ENCODE measurements around the gene TLCD1.

DNA sequence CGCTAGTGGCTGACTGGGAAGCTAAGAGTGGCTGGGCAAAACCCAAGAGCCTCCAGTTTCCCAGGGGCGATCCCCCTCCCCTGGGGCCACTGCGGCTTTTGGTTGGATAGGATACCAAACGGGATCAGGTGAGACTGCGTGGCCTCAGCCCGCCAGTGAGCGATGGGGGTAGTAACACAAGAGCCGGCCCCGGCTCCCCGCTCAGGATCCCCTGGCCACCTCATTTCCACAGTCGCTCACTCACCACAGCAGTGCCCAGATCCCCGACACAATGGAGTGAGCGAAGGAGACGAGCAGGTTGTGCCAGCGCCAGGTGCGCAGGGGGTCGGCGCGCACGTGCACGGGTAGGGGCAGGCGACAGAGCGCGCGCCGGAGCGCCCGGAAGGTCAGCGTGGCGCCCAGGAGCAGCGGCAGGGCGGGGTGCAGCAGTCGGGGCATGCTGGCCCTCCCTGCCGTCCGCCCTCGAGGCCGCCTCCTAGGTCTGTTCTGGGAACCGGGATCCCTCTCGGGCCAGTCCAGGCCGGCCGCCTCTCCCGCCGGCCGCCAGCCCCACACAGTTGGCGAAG, 290 bp downstream of the TLCD1 start:
- TF ChIP-seq, protein P1, sequence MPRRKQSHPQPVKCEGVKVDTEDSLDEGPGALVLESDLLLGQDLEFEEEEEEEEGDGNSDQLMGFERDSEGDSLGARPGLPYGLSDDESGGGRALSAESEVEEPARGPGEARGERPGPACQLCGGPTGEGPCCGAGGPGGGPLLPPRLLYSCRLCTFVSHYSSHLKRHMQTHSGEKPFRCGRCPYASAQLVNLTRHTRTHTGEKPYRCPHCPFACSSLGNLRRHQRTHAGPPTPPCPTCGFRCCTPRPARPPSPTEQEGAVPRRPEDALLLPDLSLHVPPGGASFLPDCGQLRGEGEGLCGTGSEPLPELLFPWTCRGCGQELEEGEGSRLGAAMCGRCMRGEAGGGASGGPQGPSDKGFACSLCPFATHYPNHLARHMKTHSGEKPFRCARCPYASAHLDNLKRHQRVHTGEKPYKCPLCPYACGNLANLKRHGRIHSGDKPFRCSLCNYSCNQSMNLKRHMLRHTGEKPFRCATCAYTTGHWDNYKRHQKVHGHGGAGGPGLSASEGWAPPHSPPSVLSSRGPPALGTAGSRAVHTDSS (tag by site-specific recombination; IDR thresholded peaks at IDR 0.05), result no peak
- TF ChIP-seq KLF1 (tag by site-specific recombination; IDR thresholded peaks at IDR 0.05), result no peak; the same call in 1 of the 2 replicates
- no peak for TF ChIP-seq ZNF561 (tag by site-specific recombination; IDR thresholded peaks at IDR 0.05; ENCODE audit: borderline replicate concordance)
- TF ChIP-seq ZNF76 (tag by site-specific recombination; IDR thresholded peaks at IDR 0.05; ENCODE audit: borderline replicate concordance, low read depth), result peak; percentile 97
- TF ChIP-seq, protein P2, sequence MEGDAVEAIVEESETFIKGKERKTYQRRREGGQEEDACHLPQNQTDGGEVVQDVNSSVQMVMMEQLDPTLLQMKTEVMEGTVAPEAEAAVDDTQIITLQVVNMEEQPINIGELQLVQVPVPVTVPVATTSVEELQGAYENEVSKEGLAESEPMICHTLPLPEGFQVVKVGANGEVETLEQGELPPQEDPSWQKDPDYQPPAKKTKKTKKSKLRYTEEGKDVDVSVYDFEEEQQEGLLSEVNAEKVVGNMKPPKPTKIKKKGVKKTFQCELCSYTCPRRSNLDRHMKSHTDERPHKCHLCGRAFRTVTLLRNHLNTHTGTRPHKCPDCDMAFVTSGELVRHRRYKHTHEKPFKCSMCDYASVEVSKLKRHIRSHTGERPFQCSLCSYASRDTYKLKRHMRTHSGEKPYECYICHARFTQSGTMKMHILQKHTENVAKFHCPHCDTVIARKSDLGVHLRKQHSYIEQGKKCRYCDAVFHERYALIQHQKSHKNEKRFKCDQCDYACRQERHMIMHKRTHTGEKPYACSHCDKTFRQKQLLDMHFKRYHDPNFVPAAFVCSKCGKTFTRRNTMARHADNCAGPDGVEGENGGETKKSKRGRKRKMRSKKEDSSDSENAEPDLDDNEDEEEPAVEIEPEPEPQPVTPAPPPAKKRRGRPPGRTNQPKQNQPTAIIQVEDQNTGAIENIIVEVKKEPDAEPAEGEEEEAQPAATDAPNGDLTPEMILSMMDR (tag by site-specific recombination; IDR thresholded peaks at IDR 0.05), result peak; percentile 50
- TF ChIP-seq, protein P3, sequence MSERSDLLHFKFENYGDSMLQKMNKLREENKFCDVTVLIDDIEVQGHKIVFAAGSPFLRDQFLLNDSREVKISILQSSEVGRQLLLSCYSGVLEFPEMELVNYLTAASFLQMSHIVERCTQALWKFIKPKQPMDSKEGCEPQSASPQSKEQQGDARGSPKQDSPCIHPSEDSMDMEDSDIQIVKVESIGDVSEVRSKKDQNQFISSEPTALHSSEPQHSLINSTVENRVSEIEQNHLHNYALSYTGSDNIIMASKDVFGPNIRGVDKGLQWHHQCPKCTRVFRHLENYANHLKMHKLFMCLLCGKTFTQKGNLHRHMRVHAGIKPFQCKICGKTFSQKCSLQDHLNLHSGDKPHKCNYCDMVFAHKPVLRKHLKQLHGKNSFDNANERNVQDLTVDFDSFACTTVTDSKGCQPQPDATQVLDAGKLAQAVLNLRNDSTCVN (tag by site-specific recombination; optimal IDR thresholded peaks at IDR 0.05), result peak; percentile 98
- TF ChIP-seq, protein P4, sequence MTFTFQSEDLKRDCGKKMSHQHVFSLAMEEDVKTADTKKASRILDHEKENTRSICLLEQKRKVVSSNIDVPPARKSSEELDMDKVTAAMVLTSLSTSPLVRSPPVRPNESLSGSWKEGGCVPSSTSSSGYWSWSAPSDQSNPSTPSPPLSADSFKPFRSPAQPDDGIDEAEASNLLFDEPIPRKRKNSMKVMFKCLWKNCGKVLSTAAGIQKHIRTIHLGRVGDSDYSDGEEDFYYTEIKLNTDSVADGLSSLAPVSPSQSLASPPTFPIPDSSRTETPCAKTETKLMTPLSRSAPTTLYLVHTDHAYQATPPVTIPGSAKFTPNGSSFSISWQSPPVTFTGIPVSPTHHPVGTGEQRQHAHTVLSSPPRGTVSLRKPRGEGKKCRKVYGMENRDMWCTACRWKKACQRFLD (tag by site-specific recombination; IDR thresholded peaks at IDR 0.05), result no peak
- TF ChIP-seq SP2 (tag by site-specific recombination; IDR thresholded peaks at IDR 0.05), result peak; percentile 38
- peak; percentile 76; the same call in 1 of the 2 replicates for TF ChIP-seq ZNF121 (tag by site-specific recombination; IDR thresholded peaks at IDR 0.05)
- TF ChIP-seq, protein P5, sequence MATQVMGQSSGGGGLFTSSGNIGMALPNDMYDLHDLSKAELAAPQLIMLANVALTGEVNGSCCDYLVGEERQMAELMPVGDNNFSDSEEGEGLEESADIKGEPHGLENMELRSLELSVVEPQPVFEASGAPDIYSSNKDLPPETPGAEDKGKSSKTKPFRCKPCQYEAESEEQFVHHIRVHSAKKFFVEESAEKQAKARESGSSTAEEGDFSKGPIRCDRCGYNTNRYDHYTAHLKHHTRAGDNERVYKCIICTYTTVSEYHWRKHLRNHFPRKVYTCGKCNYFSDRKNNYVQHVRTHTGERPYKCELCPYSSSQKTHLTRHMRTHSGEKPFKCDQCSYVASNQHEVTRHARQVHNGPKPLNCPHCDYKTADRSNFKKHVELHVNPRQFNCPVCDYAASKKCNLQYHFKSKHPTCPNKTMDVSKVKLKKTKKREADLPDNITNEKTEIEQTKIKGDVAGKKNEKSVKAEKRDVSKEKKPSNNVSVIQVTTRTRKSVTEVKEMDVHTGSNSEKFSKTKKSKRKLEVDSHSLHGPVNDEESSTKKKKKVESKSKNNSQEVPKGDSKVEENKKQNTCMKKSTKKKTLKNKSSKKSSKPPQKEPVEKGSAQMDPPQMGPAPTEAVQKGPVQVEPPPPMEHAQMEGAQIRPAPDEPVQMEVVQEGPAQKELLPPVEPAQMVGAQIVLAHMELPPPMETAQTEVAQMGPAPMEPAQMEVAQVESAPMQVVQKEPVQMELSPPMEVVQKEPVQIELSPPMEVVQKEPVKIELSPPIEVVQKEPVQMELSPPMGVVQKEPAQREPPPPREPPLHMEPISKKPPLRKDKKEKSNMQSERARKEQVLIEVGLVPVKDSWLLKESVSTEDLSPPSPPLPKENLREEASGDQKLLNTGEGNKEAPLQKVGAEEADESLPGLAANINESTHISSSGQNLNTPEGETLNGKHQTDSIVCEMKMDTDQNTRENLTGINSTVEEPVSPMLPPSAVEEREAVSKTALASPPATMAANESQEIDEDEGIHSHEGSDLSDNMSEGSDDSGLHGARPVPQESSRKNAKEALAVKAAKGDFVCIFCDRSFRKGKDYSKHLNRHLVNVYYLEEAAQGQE (tag by site-specific recombination; IDR thresholded peaks at IDR 0.05), result no peak
- no peak for TF ChIP-seq ZNF140 (tag by site-specific recombination; IDR thresholded peaks at IDR 0.05)
- peak; percentile 45; the same call in 1 of the 2 replicates for TF ChIP-seq YY1 (tag by site-specific recombination; IDR thresholded peaks at IDR 0.05)
- no peak for TF ChIP-seq ZNF324 (tag by site-specific recombination; IDR thresholded peaks at IDR 0.05)
